Endothelial cell of umbilical vein (primary cell): ENCODE results near the gene HECTD4. TPM values are rescaled to one million over a fixed set of nuclear protein-coding genes. Genes with fewer than 3 reads are reported as not detected.

Experiments used
- BruUV-seq: library from RNA; stranded (reverse); fragments of 400-500 nt; replicated peaks from 2 replicates; lab custom pipeline; 2021; lab: Mats Ljungman, UMichigan
- CTCF ChIA-PET: fragments of 300-600, 350-600 bp; sonication (Branson Sonifier 250); formaldehyde crosslinking; loops from one replicate; lab custom pipeline; 2021; ENCODE audit warnings: antibody characterized with exemption, inconsistent platforms; lab: Charles Lee
- POLR2A ChIA-PET: fragments of 300-600, 350-600 bp; sonication (Branson Sonifier 250); formaldehyde crosslinking; loops from one replicate; lab custom pipeline; 2021; ENCODE audit warnings: antibody characterized with exemption, inconsistent platforms; lab: Charles Lee
- DNase-seq: peaks from one replicate; pipeline ENCODE4 v3.0.0-alpha.2; 2011; ENCODE audit warnings: low read depth, low spot score
- FAIRE-seq: peaks from 2 replicates; lab custom pipeline; 2011; peaks lifted over from hg19 to GRCh38; lab: Jason Lieb, UNC
- H2AFZ ChIP-seq: 2 replicates; pipeline ENCODE4 v1.6.0; 2012; ENCODE audit warnings: low read depth, low read length, control low read depth, inconsistent platforms
- H3K27ac ChIP-seq: 2 replicates; pipeline ENCODE4 v1.5.1; 2011; ENCODE audit warnings: low read depth, mild to moderate bottlenecking, control low read depth, low read length, moderate library complexity; ENCODE audit not compliant: insufficient read depth
- H3K27me3 ChIP-seq, 2 experiments: 2 replicates each; pipeline versions ENCODE4 v1.6.0 to v1.6.1; 2011; ENCODE audit warnings: low read length in 2 of 2, mixed read lengths in 1 of 2; ENCODE audit not compliant: control insufficient read depth in 2 of 2, insufficient read depth in 2 of 2
- H3K36me3 ChIP-seq, 2 experiments: 2 replicates in 1 of 2; 3 replicates in 1 of 2; pipeline ENCODE4 v1.5.1; 2011; ENCODE audit warnings: low read length in 2 of 2, mild to moderate bottlenecking in 1 of 2, moderate library complexity in 1 of 2; ENCODE audit not compliant: control insufficient read depth in 2 of 2, insufficient read depth in 2 of 2; ENCODE audit errors: extremely low read depth in 1 of 2
- H3K4me1 ChIP-seq: 3 replicates; pipeline ENCODE4 v1.5.1; 2011; ENCODE audit warnings: mild to moderate bottlenecking, low read length; ENCODE audit not compliant: control insufficient read depth, insufficient read depth; ENCODE audit errors: extremely low read depth
- H3K4me2 ChIP-seq: 2 replicates; pipeline ENCODE4 v1.6.1; 2011; ENCODE audit warnings: low read length, control low read depth, mixed read lengths; ENCODE audit not compliant: insufficient read depth
- H3K4me3 ChIP-seq, 3 experiments: fragments of 200-600 bp in 1 of 3; sonication (generic), shearing (Covaris generic) in 1 of 3; replicated peaks in 1 of 3; 2 replicates each; pipeline ENCODE4 v1.5.1; 2011 to 2016; ENCODE audit warnings: control low read depth in 3 of 3, low read length in 3 of 3, mild to moderate bottlenecking in 2 of 3, inconsistent platforms in 1 of 3, low read depth in 1 of 3, moderate library complexity in 1 of 3; ENCODE audit not compliant: insufficient read depth in 1 of 3
- H3K79me2 ChIP-seq: 2 replicates; pipeline ENCODE4 v1.6.0; 2012; ENCODE audit warnings: low read length, inconsistent platforms; ENCODE audit not compliant: control insufficient read depth, insufficient read depth
- H3K9ac ChIP-seq: replicated peaks from 2 replicates; pipeline ENCODE3; 2011; ENCODE audit warnings: low read length, control low read depth; ENCODE audit not compliant: insufficient read depth; ENCODE audit errors: extremely low read depth
- H3K9me1 ChIP-seq: replicated peaks from 3 replicates; pipeline ENCODE4 v1.6.0; 2011; ENCODE audit warnings: mild to moderate bottlenecking, low read length; ENCODE audit not compliant: control insufficient read depth, insufficient read depth; ENCODE audit errors: extremely low read depth
- H3K9me3 ChIP-seq: replicated peaks from 2 replicates; pipeline ENCODE4 v1.5.1; 2012; ENCODE audit warnings: low read length, inconsistent platforms; ENCODE audit not compliant: control insufficient read depth, insufficient read depth
- H4K20me1 ChIP-seq: replicated peaks from 2 replicates; pipeline ENCODE3; 2011; ENCODE audit warnings: mild to moderate bottlenecking, low read length; ENCODE audit not compliant: control insufficient read depth, insufficient read depth; ENCODE audit errors: extremely low read depth
- EZH2 ChIP-seq: IDR thresholded peaks from 2 replicates; pipeline ENCODE4 v1.6.1; 2012; ENCODE audit warnings: borderline replicate concordance, low read depth, mild to moderate bottlenecking, moderate library complexity, low read length, inconsistent platforms; ENCODE audit not compliant: severe bottlenecking
- FOS ChIP-seq: IDR thresholded peaks from 2 replicates; pipeline ENCODE4 v1.6.1; 2011; ENCODE audit warnings: mild to moderate bottlenecking, low read length, moderate library complexity, borderline replicate concordance; ENCODE audit not compliant: insufficient read depth
- GATA2 ChIP-seq: IDR thresholded peaks from 2 replicates; pipeline ENCODE4 v1.7.0; 2011; ENCODE audit warnings: low read depth, mild to moderate bottlenecking, moderate library complexity, mixed read lengths, low read length; ENCODE audit not compliant: insufficient read length, insufficient read depth
- JUN ChIP-seq: IDR thresholded peaks from 2 replicates; pipeline ENCODE4 v1.6.1; 2011; ENCODE audit warnings: borderline replicate concordance, low read depth; ENCODE audit not compliant: insufficient read length, insufficient read depth
- MYC ChIP-seq: IDR thresholded peaks from one replicate; pipeline ENCODE4 v1.6.1; 2011; ENCODE audit warnings: mild to moderate bottlenecking, low read depth, low read length
- POLR2A ChIP-seq: IDR thresholded peaks from 2 replicates; pipeline ENCODE4 v1.6.1; 2012; ENCODE audit warnings: low read depth, mild to moderate bottlenecking, control low read depth, low read length
- POLR2AphosphoS5 ChIP-seq: IDR thresholded peaks from 2 replicates; pipeline ENCODE4 v1.6.1; 2012; ENCODE audit warnings: low read depth, mild to moderate bottlenecking, control low read depth, low read length, moderate library complexity; ENCODE audit not compliant: insufficient read depth
- dilution Hi-C: fragments of 300-500 bp; cut with MboI; formaldehyde crosslinking; loops from one replicate; pipeline ENCODE4 v1.15.0; 2019; ENCODE audit warnings: low sequenced_read_pairs; ENCODE audit not compliant: extremely low pct_ligation_motif_present
- intact Hi-C: fragments of 100-400 bp; cut with micrococcal nuclease; formaldehyde crosslinking; loops from one replicate; pipeline ENCODE4 v1.10.0; 2022
- polyA plus RNA-seq, 4 experiments: library from polyadenylated mRNA; depleted of rRNA in 3 of 4; stranded (reverse) in 3 of 4; unstranded in 1 of 4; fragments of >200 nt; gene quantifications; 2 replicates each; pipeline versions ENCODE4 v1.2.1 to v1.2.3, GENCODE V29; 2011 to 2012; ENCODE audit warnings: missing spikeins in 1 of 4
- total RNA-seq: library from RNA; stranded (reverse); gene quantifications from 2 replicates; pipeline ENCODE4 v1.2.3, GENCODE V29; 2021
- TF ChIP-seq, protein P1 (sequence below), 2 donors: IDR thresholded peaks; 1 replicate in 1 of 2; 2 replicates in 1 of 2; pipeline ENCODE4 v1.5.1; 2011; ENCODE audit warnings: low read length in 2 of 2, mild to moderate bottlenecking in 2 of 2, moderate library complexity in 2 of 2, control low read depth in 1 of 2, inconsistent platforms in 1 of 2, low read depth in 1 of 2; ENCODE audit not compliant: insufficient read depth in 1 of 2; ENCODE audit errors: extremely low read depth in 1 of 2
- TF ChIP-seq, protein P2 (sequence below): IDR thresholded peaks from 2 replicates; pipeline ENCODE4 v1.6.1; 2011; ENCODE audit not compliant: insufficient read depth, insufficient read length

HECTD4 gene
- total and polyA plus RNA-seq, 2 donors (not counting 3 experiments of a cell fraction or from before 2014, with no cell fraction given): 9.7 to 47.7 TPM

DNA sequence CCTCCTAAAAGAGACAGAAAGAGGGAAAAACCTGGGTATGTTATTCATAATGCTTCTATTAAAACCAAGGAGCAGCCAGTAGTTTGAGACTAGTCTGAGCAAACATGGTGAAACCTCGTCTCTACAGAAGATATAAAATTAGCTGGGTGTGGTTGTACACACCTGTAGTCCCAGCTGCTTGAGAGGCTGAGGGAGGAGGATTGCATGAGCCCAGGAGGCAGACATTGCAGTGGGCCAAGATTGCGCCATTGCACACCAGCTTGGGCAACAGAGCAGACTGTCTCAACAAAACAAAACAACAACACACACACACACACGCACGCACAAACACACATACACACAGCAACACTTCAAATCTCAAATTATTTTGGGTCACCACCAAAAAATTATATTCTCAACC is 27.8 kb downstream of the HECTD4 start:
- intact Hi-C loops: no loop called here
- BruUV-seq: no TSS peak
- dilution Hi-C loops: no loop called here

More for the DNA sequence above, 27.8 kb downstream of the HECTD4 start:
- Histone ChIP-seq H3K4me3 (no peak overlapping the region), H3K27me3 (no peaks in the 10 kb centered on the region), H3K4me1 (no peaks in the 10 kb centered on the region), H3K79me2 (peaks cover 5% of the 10 kb centered on the region), H3K9me1 (no peaks in the 10 kb centered on the region), H3K4me2 (no peak overlapping the region), H2AFZ (no peak overlapping the region), H4K20me1 (peaks cover 6% of the 10 kb centered on the region), H3K27ac (no peak overlapping the region), H3K9me3 (no peaks in the 10 kb centered on the region), H3K9ac (no peak overlapping the region), H3K36me3 (no peaks in the 10 kb centered on the region)
- FAIRE-seq (no peak), DNase-seq (no peak)
- ChIA-PET CTCF (no interaction called here), POLR2A (no interaction called here)
- TF ChIP-seq GATA2: no peak
- no peak for TF ChIP-seq JUN
- no peak for TF ChIP-seq POLR2A
- no peak for TF ChIP-seq FOS
- no peak for TF ChIP-seq MYC
- TF ChIP-seq, protein P1, sequence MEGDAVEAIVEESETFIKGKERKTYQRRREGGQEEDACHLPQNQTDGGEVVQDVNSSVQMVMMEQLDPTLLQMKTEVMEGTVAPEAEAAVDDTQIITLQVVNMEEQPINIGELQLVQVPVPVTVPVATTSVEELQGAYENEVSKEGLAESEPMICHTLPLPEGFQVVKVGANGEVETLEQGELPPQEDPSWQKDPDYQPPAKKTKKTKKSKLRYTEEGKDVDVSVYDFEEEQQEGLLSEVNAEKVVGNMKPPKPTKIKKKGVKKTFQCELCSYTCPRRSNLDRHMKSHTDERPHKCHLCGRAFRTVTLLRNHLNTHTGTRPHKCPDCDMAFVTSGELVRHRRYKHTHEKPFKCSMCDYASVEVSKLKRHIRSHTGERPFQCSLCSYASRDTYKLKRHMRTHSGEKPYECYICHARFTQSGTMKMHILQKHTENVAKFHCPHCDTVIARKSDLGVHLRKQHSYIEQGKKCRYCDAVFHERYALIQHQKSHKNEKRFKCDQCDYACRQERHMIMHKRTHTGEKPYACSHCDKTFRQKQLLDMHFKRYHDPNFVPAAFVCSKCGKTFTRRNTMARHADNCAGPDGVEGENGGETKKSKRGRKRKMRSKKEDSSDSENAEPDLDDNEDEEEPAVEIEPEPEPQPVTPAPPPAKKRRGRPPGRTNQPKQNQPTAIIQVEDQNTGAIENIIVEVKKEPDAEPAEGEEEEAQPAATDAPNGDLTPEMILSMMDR (IDR thresholded peaks at IDR 0.05; ENCODE audit: extremely low read depth in 1 of 2, insufficient read depth in 1 of 2, low read depth in 1 of 2, low read length in 2 of 2): no peak
- TF ChIP-seq, protein P2, sequence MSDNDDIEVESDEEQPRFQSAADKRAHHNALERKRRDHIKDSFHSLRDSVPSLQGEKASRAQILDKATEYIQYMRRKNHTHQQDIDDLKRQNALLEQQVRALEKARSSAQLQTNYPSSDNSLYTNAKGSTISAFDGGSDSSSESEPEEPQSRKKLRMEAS: no peak
- no peak for TF ChIP-seq EZH2
- no peak for TF ChIP-seq POLR2AphosphoS5
